HG03095 (cell line): Measurements from ENCODE around the gene REEP2.
"Not testable (repeated sequence)": the region's sequence is repeated elsewhere in the genome, so short reads cannot be mapped to it uniquely, and the experiment has no call there.

Source experiments
- ATAC-seq: cut with Tn5 transposase; IDR thresholded peaks from one replicate; pipeline ENCODE4 v1.9.1; 2021; ENCODE audit warnings: moderate library complexity; ENCODE audit not compliant: unreplicated experiment

REEP2 gene

GRCh38 chr5:138465261-138466124, 26.6 kb downstream of the REEP2 start, which contains the start of gene EGR1:
TSS of gene EGR1 (plus strand) at chr5:138465479. CDS start at chr5:138465762, 283 bp downstream.
- peak; percentile 53 for ATAC-seq

- no peak for ATAC-seq
Observed at GRCh38 chr5:138466125-138466899, 27.5 kb downstream of the REEP2 start.

- ATAC-seq, result no peak
Observed at GRCh38 chr5:138466900-138467710, 28.2 kb downstream of the REEP2 start.

- no peak for ATAC-seq
Observed at GRCh38 chr5:138467711-138468132, 28.9 kb downstream of the REEP2 start.

- no peak for ATAC-seq
Observed at GRCh38 chr5:138468133-138468965, 29.5 kb downstream of the REEP2 start.

- no peak for ATAC-seq
Observed at GRCh38 chr5:138468966-138469539, 30.2 kb downstream of the REEP2 start.

GRCh38 chr5:138469540-138470321, 30.9 kb downstream of the REEP2 start:
- no peak for ATAC-seq

- ATAC-seq, result no peak
Observed at GRCh38 chr5:138470322-138471051, 31.6 kb downstream of the REEP2 start.

- ATAC-seq, result no peak
Observed at GRCh38 chr5:138471052-138471361, 32.1 kb downstream of the REEP2 start.

- ATAC-seq, result no peak
Observed at GRCh38 chr5:138472353-138472752, 33.5 kb downstream of the REEP2 start.

- not testable (repeated sequence) for ATAC-seq
Observed at GRCh38 chr5:138473151-138473550, 34.3 kb downstream of the REEP2 start.

GRCh38 chr5:138476918-138477317, 38.1 kb downstream of the REEP2 start:
- no peak for ATAC-seq

GRCh38 chr5:138482638-138483037, 43.8 kb downstream of the REEP2 start:
- ATAC-seq, result no peak

- ATAC-seq, result no peak
Observed at GRCh38 chr5:138488481-138488945, 49.7 kb downstream of the REEP2 start.

GRCh38 chr5:138489683-138490061, 50.8 kb downstream of the REEP2 start:
- ATAC-seq, result no peak

GRCh38 chr5:138490648-138491283, 51.9 kb downstream of the REEP2 start:
- ATAC-seq, result no peak

GRCh38 chr5:138491284-138491648, 52.4 kb downstream of the REEP2 start:
- ATAC-seq, result no peak
